PC-3 (cell line): ENCODE measurements around the gene ALPK1. TPM values are rescaled to one million over a fixed set of nuclear protein-coding genes. Genes with fewer than 3 reads are reported as not detected.

Experiments used
- ATAC-seq: fragments of 200-7000 bp; cut with Tn5 transposase; 2 replicates; pipeline ENCODE4 v1.9.1; 2020; ENCODE audit warnings: mild to moderate bottlenecking, moderate library complexity
- BruUV-seq: library from RNA; stranded (reverse); fragments of 400-500 nt; replicated peaks from 2 replicates; lab custom pipeline; 2021; lab: Mats Ljungman, UMichigan
- CTCF ChIA-PET: fragments of 300-600 bp; sonication (Branson Sonifier 250); formaldehyde crosslinking; loops from one replicate; lab custom pipeline; 2022; ENCODE audit warnings: antibody characterized with exemption; lab: Charles Lee
- POLR2A ChIA-PET: fragments of 300-600 bp; sonication (Branson Sonifier 250); formaldehyde crosslinking; loops from one replicate; lab custom pipeline; 2022; ENCODE audit warnings: antibody characterized with exemption; ENCODE audit not compliant: unreplicated experiment; lab: Charles Lee
- DNase-seq: peaks from one replicate; pipeline ENCODE4 v3.0.0-alpha.2; 2015
- H2AFZ ChIP-seq: fragments of 300-600 bp; sonication (generic); 2 replicates; pipeline ENCODE4 v1.6.0; 2016; ENCODE audit warnings: antibody characterized with exemption, low read length
- H3F3A ChIP-seq: fragments of 300-600 bp; sonication (generic); one replicate; pipeline ENCODE4 v1.6.0; 2017; ENCODE audit warnings: antibody characterized with exemption, low read length, control low read depth, mild to moderate bottlenecking; ENCODE audit not compliant: unreplicated experiment
- H3K27ac ChIP-seq: fragments of 300-600 bp; sonication (generic); 2 replicates; pipeline ENCODE4 v1.5.1; 2016; ENCODE audit warnings: mild to moderate bottlenecking, low read length
- H3K27me3 ChIP-seq: fragments of 300-600 bp; sonication (generic); 2 replicates; pipeline ENCODE4 v1.6.1; 2016; ENCODE audit warnings: low read length, mixed read lengths
- H3K36me3 ChIP-seq: fragments of 300-600 bp; sonication (generic); 2 replicates; pipeline ENCODE4 v1.6.1; 2016; ENCODE audit warnings: low read depth, mixed run types, low read length, mixed read lengths
- H3K4me1 ChIP-seq: fragments of 300-600 bp; sonication (generic); 2 replicates; pipeline ENCODE4 v1.5.1; 2016; ENCODE audit warnings: low read length; ENCODE audit not compliant: insufficient read depth
- H3K4me2 ChIP-seq: fragments of 300-600 bp; sonication (generic); 2 replicates; pipeline ENCODE4 v1.6.0; 2016; ENCODE audit warnings: low read length
- H3K4me3 ChIP-seq: fragments of 300-600 bp; sonication (generic); 2 replicates; pipeline ENCODE4 v1.5.1; 2016; ENCODE audit warnings: mild to moderate bottlenecking, low read length, mixed read lengths
- H3K79me2 ChIP-seq: fragments of 300-600 bp; sonication (generic); 2 replicates; pipeline ENCODE4 v1.6.1; 2017; ENCODE audit warnings: low read length, mixed read lengths
- H3K9ac ChIP-seq: fragments of 300-600 bp; sonication (generic); 2 replicates; pipeline ENCODE4 v1.6.0; 2016; ENCODE audit warnings: mild to moderate bottlenecking, low read length
- H3K9me2 ChIP-seq: fragments of 300-600 bp; sonication (generic); replicated peaks from 2 replicates; pipeline ENCODE4 v1.6.1; 2016; ENCODE audit warnings: mixed run types, low read length, mixed read lengths
- H3K9me3 ChIP-seq: fragments of 300-600 bp; sonication (generic); 2 replicates; pipeline ENCODE4 v1.6.1; 2016; ENCODE audit warnings: low read length, mixed read lengths
- H4K20me1 ChIP-seq: fragments of 300-600 bp; sonication (generic); 2 replicates; pipeline ENCODE4 v1.6.1; 2016; ENCODE audit warnings: low read length, mixed read lengths
- EZH2 ChIP-seq: fragments of 300-600 bp; sonication (generic); IDR thresholded peaks from one replicate; pipeline ENCODE4 v1.6.1; 2017; ENCODE audit warnings: antibody characterized with exemption, mild to moderate bottlenecking, low read length; ENCODE audit not compliant: unreplicated experiment
- EZH2phosphoT487 ChIP-seq: fragments of 300-600 bp; sonication (generic); IDR thresholded peaks from 2 replicates; pipeline ENCODE4 v1.6.1; 2018; ENCODE audit warnings: mild to moderate bottlenecking, antibody characterized with exemption, low read length, borderline replicate concordance
- intact Hi-C: fragments of 100-400 bp; cut with micrococcal nuclease; formaldehyde crosslinking; loops from 2 replicates; pipeline ENCODE4 v1.9.0; 2023
- total RNA-seq: library from RNA; depleted of rRNA; stranded (reverse); fragments of >200 nt; gene quantifications from 2 replicates; pipeline ENCODE4 v1.2.3, GENCODE V29; 2014
- TF ChIP-seq, protein P1 (sequence below): fragments of 300-600 bp; sonication (generic); conservative IDR thresholded peaks from 2 replicates; pipeline ENCODE4 v1.5.1; 2017; ENCODE audit warnings: antibody characterized with exemption, low read depth, mild to moderate bottlenecking, low read length

ALPK1 gene
- total RNA-seq, 1 experiment from 2014 or later, result 4.2 TPM

DNA sequence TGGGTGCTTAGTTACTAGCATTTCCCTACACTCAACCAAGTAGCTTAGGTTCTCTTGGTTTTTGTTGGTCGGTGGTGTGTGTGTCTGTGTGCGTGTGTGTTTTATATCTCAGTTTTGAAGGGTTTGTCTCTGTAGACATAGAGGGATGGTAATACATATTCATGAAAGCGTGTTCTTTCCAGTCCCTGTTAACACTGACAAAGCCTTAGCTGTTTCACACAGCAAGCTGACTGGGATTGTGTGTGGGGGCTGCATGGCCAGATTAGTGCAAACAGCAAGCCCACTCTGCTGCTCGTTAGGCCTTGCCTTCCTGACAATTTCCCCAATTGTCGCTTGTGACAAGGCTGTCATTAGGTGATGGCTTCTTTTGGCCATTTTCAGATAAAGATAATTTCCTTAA, 43.9 kb downstream of the ALPK1 start:
- H3K9me2 ChIP-seq, result no peaks in the 10 kb centered on the region
- H3F3A ChIP-seq, result no peaks in the 10 kb centered on the region
- H4K20me1 ChIP-seq, result no peaks in the 10 kb centered on the region
- ATAC-seq (no peak), DNase-seq (no peak)
- no peak overlapping the region for H3K4me3 ChIP-seq
- ChIA-PET POLR2A (no interaction called here), CTCF (no interaction called here)
- no peaks in the 10 kb centered on the region for H3K4me1 ChIP-seq
- no peaks in the 10 kb centered on the region for H3K27me3 ChIP-seq
- no peak overlapping the region for H3K4me2 ChIP-seq
- no peaks in the 10 kb centered on the region for H3K36me3 ChIP-seq
- no peak overlapping the region for H3K9ac ChIP-seq
- H3K79me2 ChIP-seq, result no peaks in the 10 kb centered on the region
- TF ChIP-seq EZH2, result no peak
- TF ChIP-seq, protein P1, sequence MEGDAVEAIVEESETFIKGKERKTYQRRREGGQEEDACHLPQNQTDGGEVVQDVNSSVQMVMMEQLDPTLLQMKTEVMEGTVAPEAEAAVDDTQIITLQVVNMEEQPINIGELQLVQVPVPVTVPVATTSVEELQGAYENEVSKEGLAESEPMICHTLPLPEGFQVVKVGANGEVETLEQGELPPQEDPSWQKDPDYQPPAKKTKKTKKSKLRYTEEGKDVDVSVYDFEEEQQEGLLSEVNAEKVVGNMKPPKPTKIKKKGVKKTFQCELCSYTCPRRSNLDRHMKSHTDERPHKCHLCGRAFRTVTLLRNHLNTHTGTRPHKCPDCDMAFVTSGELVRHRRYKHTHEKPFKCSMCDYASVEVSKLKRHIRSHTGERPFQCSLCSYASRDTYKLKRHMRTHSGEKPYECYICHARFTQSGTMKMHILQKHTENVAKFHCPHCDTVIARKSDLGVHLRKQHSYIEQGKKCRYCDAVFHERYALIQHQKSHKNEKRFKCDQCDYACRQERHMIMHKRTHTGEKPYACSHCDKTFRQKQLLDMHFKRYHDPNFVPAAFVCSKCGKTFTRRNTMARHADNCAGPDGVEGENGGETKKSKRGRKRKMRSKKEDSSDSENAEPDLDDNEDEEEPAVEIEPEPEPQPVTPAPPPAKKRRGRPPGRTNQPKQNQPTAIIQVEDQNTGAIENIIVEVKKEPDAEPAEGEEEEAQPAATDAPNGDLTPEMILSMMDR, result no peak
- no peak for TF ChIP-seq EZH2phosphoT487
- intact Hi-C loops, result no loop called here
- no peak overlapping the region for H3K27ac ChIP-seq
- no peaks in the 10 kb centered on the region for H3K9me3 ChIP-seq
- no TSS peak for BruUV-seq
- no peak overlapping the region for H2AFZ ChIP-seq

- no TSS peak for BruUV-seq
- Histone ChIP-seq H3K4me2 (no peak overlapping the region), H3K9me3 (no peaks in the 10 kb centered on the region), H3K9ac (no peak overlapping the region), H3K9me2 (no peaks in the 10 kb centered on the region), H3K27me3 (no peaks in the 10 kb centered on the region), H3K79me2 (no peaks in the 10 kb centered on the region), H3K27ac (no peak overlapping the region), H4K20me1 (no peaks in the 10 kb centered on the region), H3K4me3 (no peak overlapping the region), H3K36me3 (no peaks in the 10 kb centered on the region), H3F3A (no peaks in the 10 kb centered on the region), H3K4me1 (no peaks in the 10 kb centered on the region), H2AFZ (no peak overlapping the region)
- ChIA-PET CTCF (no interaction called here), POLR2A (no interaction called here)
- DNase-seq (no peak), ATAC-seq (no peak)
- intact Hi-C loops, result no loop called here
- TF ChIP-seq, protein P1, result no peak
- no peak for TF ChIP-seq EZH2
- no peak for TF ChIP-seq EZH2phosphoT487
These were observed 46.3 kb downstream of the ALPK1 start for GRCh38 chr4:112343330-112344080.

DNA sequence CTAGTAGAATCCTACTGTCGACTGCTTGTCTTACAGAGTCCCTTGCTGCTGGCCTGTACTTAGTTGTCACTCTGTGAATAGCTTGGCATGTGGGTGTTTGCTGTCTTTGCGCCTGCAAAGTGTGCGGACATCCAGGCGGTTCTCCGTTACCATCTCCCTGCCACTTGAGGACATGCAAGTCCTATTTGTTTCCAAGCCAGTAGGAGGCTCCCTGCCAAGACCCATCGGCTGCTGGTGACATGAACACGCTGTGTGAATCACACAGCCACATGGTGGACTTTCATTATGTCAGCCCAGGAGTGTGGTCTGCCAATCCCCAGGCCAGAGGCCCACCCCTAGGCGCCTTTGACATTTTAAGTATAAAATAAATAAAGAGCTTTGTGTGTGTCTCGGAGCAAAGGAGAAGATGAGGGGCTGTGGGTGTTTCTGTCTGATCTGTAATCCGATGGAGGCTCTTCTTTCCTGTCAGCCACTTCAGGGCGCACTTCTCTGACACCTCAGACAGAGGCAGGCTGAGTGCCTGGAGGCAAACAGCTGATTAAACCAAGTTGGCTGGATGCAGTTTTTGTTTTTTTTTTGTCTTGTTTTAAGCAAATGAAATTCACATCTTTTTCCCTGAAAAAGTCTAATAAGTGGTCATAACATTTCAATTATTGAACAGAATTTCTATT, 51.5 kb downstream of the ALPK1 start:
- ATAC-seq (peak; percentile 79), DNase-seq (peak; percentile 60)
- H3K9ac ChIP-seq, result no peak overlapping the region
- no peaks in the 10 kb centered on the region for H3K27me3 ChIP-seq
- ChIA-PET POLR2A (no interaction called here), CTCF (no interaction called here)
- no peaks in the 10 kb centered on the region for H3K4me1 ChIP-seq
- H2AFZ ChIP-seq, result peak overlapping the region; percentile 46
- no peak overlapping the region for H3K4me3 ChIP-seq
- H3F3A ChIP-seq, result no peaks in the 10 kb centered on the region
- H3K36me3 ChIP-seq, result no peaks in the 10 kb centered on the region
- BruUV-seq, result no TSS peak
- H3K27ac ChIP-seq, result no peak overlapping the region
- TF ChIP-seq EZH2phosphoT487, result no peak
- TF ChIP-seq, protein P1, result peak; percentile 49
- no peak overlapping the region; the same call in 1 of the 2 replicates for H3K4me2 ChIP-seq
- intact Hi-C loops, result loop anchor here (2.0 to 5.0 kb wide), 2 partner anchors 174 to 254 kb away; no protein-coding TSS in a partner anchor
- no peaks in the 10 kb centered on the region for H3K9me3 ChIP-seq
- H4K20me1 ChIP-seq, result no peaks in the 10 kb centered on the region
- no peaks in the 10 kb centered on the region for H3K79me2 ChIP-seq
- H3K9me2 ChIP-seq, result no peaks in the 10 kb centered on the region
